Smooth muscle cell (in vitro differentiated cells): ENCODE data around the gene TSPAN3. TPM values are rescaled to one million over a fixed set of nuclear protein-coding genes. Genes with fewer than 3 reads are reported as not detected.
A peak's percentile ranks its signal among the peaks of the same experiment; 100 is the strongest.

Source experiments
- DNase-seq: peaks from one replicate; lab custom pipeline; 2025; ENCODE audit not compliant: unreplicated experiment; lab: John Stamatoyannopoulos, UW
- H2AFZ ChIP-seq: fragments of 200-600 bp; sonication (generic); 2 replicates; pipeline ENCODE4 v1.6.0; 2016; ENCODE audit warnings: antibody characterized with exemption, low read depth, mild to moderate bottlenecking
- H3F3A ChIP-seq: fragments of 200-600 bp; sonication (generic); 2 replicates; pipeline ENCODE4 v1.6.0; 2017; ENCODE audit warnings: antibody characterized with exemption, low read depth
- H3K27ac ChIP-seq: fragments of 200-600 bp; sonication (generic); 2 replicates; pipeline ENCODE4 v1.5.1; 2016; ENCODE audit warnings: low read depth, mild to moderate bottlenecking
- H3K27me3 ChIP-seq: fragments of 200-600 bp; sonication (generic); 2 replicates; pipeline ENCODE4 v1.6.1; 2016; ENCODE audit warnings: low read depth, mild to moderate bottlenecking
- H3K36me3 ChIP-seq: fragments of 200-600 bp; sonication (generic); 2 replicates; pipeline ENCODE4 v1.5.1; 2016; ENCODE audit warnings: low read depth
- H3K4me1 ChIP-seq: fragments of 200-600 bp; sonication (generic); 2 replicates; pipeline ENCODE4 v1.5.1; 2016; ENCODE audit warnings: low read depth
- H3K4me2 ChIP-seq: fragments of 200-600 bp; sonication (generic); 2 replicates; pipeline ENCODE4 v1.6.0; 2016; ENCODE audit warnings: mild to moderate bottlenecking
- H3K4me3 ChIP-seq: fragments of 200-600 bp; sonication (generic); 2 replicates; pipeline ENCODE4 v1.5.1; 2016; ENCODE audit warnings: mild to moderate bottlenecking
- H3K79me2 ChIP-seq: fragments of 200-600 bp; sonication (generic); 2 replicates; pipeline ENCODE4 v1.6.0; 2016; ENCODE audit warnings: low read depth, mild to moderate bottlenecking
- H3K9ac ChIP-seq: fragments of 200-600 bp; sonication (generic); 2 replicates; pipeline ENCODE4 v1.6.0; 2016; ENCODE audit warnings: low read depth
- H3K9me3 ChIP-seq: fragments of 200-600 bp; sonication (generic); replicated peaks from 2 replicates; pipeline ENCODE4 v1.5.1; 2016; ENCODE audit warnings: low read depth
- H4K20me1 ChIP-seq: fragments of 200-600 bp; sonication (generic); 2 replicates; pipeline ENCODE4 v1.6.0; 2016; ENCODE audit warnings: low read depth
- WGBS: methylation state at CpG from one replicate; pipeline ENCODE4 v1.1.7; 2016; ENCODE audit warnings: low lambda C conversion rate; 5-methylcytosine and 5-hydroxymethylcytosine counted together
- polyA plus RNA-seq: library from polyadenylated mRNA; unstranded; fragments of >200 nt; fragmentation: Nextera tagmentation; extraction: Ambion mirVana; gene quantifications from 2 replicates; pipeline ENCODE4 v1.2.1, GENCODE V29; 2016
- total RNA-seq: library from RNA; depleted of rRNA; stranded (reverse); fragments of >200 nt; gene quantifications from 2 replicates; pipeline ENCODE4 v1.2.3, GENCODE V29; 2014
- TF ChIP-seq, protein P1 (sequence below): fragments of 200-600 bp; sonication (generic); IDR thresholded peaks from 2 replicates; pipeline ENCODE4 v1.5.1; 2017; ENCODE audit warnings: borderline replicate concordance, mild to moderate bottlenecking, antibody characterized with exemption; ENCODE audit not compliant: insufficient read depth, poor library complexity, severe bottlenecking

Gene TSPAN3
- total and polyA plus RNA-seq, 2 experiments from 2014 or later: 257 to 276 TPM

GRCh38 chr15:77025083-77025901 lies 45.6 kb downstream of the TSPAN3 start:
- no peaks in the 10 kb centered on the region for H3K9me3 ChIP-seq
- no peak for DNase-seq
- TF ChIP-seq, protein P1, sequence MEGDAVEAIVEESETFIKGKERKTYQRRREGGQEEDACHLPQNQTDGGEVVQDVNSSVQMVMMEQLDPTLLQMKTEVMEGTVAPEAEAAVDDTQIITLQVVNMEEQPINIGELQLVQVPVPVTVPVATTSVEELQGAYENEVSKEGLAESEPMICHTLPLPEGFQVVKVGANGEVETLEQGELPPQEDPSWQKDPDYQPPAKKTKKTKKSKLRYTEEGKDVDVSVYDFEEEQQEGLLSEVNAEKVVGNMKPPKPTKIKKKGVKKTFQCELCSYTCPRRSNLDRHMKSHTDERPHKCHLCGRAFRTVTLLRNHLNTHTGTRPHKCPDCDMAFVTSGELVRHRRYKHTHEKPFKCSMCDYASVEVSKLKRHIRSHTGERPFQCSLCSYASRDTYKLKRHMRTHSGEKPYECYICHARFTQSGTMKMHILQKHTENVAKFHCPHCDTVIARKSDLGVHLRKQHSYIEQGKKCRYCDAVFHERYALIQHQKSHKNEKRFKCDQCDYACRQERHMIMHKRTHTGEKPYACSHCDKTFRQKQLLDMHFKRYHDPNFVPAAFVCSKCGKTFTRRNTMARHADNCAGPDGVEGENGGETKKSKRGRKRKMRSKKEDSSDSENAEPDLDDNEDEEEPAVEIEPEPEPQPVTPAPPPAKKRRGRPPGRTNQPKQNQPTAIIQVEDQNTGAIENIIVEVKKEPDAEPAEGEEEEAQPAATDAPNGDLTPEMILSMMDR: no peak
- H3K4me2 ChIP-seq: no peak overlapping the region
- H3K27ac ChIP-seq: no peak overlapping the region
- H3K9ac ChIP-seq: no peak overlapping the region
- H3K79me2 ChIP-seq: no peaks in the 10 kb centered on the region
- no peaks in the 10 kb centered on the region for H3K27me3 ChIP-seq
- 90% methylated on average over 15 of the region's 15 CpGs for WGBS
- H3K36me3 ChIP-seq: no peaks in the 10 kb centered on the region
- H3K4me3 ChIP-seq: no peak overlapping the region
- H2AFZ ChIP-seq: no peak overlapping the region
- no peaks in the 10 kb centered on the region for H4K20me1 ChIP-seq
- no peaks in the 10 kb centered on the region for H3F3A ChIP-seq
- no peaks in the 10 kb centered on the region for H3K4me1 ChIP-seq

GRCh38 chr15:77024273-77025082 lies 46.4 kb downstream of the TSPAN3 start:
- Histone ChIP-seq H3K4me3 (no peak overlapping the region), H2AFZ (no peak overlapping the region), H3K4me1 (no peaks in the 10 kb centered on the region), H3K79me2 (no peaks in the 10 kb centered on the region), H3F3A (no peaks in the 10 kb centered on the region), H4K20me1 (no peaks in the 10 kb centered on the region), H3K36me3 (no peaks in the 10 kb centered on the region), H3K27me3 (no peaks in the 10 kb centered on the region), H3K9me3 (no peaks in the 10 kb centered on the region), H3K4me2 (no peak overlapping the region), H3K27ac (no peak overlapping the region), H3K9ac (no peak overlapping the region)
- WGBS: 18% methylated on average over 12 of the region's 17 CpGs
- DNase-seq: peak; percentile 15
- TF ChIP-seq, protein P1: peak; percentile 95

DNA sequence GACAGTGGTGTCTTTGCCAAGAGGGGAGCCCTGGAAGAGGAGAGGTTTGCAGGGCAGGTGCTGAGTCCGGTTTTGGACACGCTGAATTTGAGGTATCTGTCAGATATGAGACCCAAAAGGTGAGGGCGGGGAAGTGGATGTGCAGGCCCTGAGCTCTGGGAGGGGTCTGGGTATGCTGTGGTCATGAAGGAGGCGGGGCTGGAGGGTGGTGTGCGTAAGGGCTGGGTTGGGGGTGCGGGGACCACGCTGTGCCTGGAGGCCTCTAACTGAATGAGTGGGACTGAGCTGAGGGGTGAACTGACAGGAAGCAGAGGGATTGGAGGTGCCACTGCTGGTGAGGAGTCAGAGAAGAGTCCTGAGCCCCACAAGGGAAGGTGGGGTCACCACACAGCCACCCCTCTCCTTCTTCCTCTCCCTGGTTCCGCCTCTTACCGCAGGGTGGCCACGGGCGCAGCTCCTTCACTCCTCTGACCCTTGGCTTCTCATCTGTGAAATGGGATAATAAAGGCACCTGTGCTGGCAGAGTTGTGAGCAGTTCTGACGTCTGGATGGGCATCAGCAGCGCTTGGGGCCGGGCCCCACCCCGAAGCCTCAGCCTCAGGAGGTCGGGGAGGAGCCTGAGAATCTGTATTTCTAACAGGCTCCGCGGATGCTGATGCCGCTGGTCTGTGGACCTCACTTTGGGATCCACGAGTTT lies 47.2 kb downstream of the TSPAN3 start:
- 64% methylated on average over 15 of the region's 20 CpGs for WGBS
- H3K9ac ChIP-seq: no peak overlapping the region
- no peak overlapping the region for H3K4me3 ChIP-seq
- DNase-seq: no peak
- TF ChIP-seq, protein P1: no peak
- no peak overlapping the region for H2AFZ ChIP-seq
- H3K27me3 ChIP-seq: no peaks in the 10 kb centered on the region
- no peaks in the 10 kb centered on the region for H3K4me1 ChIP-seq
- no peaks in the 10 kb centered on the region for H3K9me3 ChIP-seq
- no peak overlapping the region for H3K27ac ChIP-seq
- H3K36me3 ChIP-seq: no peaks in the 10 kb centered on the region
- no peaks in the 10 kb centered on the region for H4K20me1 ChIP-seq
- no peaks in the 10 kb centered on the region for H3F3A ChIP-seq
- no peaks in the 10 kb centered on the region for H3K79me2 ChIP-seq
- no peak overlapping the region for H3K4me2 ChIP-seq
